WTC11 (cell line): Measurements from ENCODE around the gene MPND.

Source experiments
- CTCF ChIP-seq: fragments of 200-600 bp; IDR thresholded peaks from 2 replicates; pipeline ENCODE4 v1.8.0; 2022; ENCODE audit warnings: antibody characterized with exemption
- E2F5 ChIP-seq: sonication (generic); formaldehyde crosslinking; IDR thresholded peaks from 2 replicates; pipeline ENCODE4 v1.8.1; 2022; ENCODE audit warnings: mild to moderate bottlenecking, moderate library complexity, missing genetic modification reagents
- STAT6 ChIP-seq: sonication (generic); formaldehyde crosslinking; conservative IDR thresholded peaks from 2 replicates; pipeline ENCODE4 v1.8.1; 2023; ENCODE audit warnings: mild to moderate bottlenecking, low read depth, missing genetic modification reagents, moderate library complexity
- TEAD1 ChIP-seq: sonication (generic); formaldehyde crosslinking; IDR thresholded peaks from 2 replicates; pipeline ENCODE4 v1.8.0; 2022; ENCODE audit warnings: mild to moderate bottlenecking, missing genetic modification reagents
- TEAD4 ChIP-seq: sonication (generic); formaldehyde crosslinking; IDR thresholded peaks from 2 replicates; pipeline ENCODE4 v1.8.0; 2022; ENCODE audit warnings: mild to moderate bottlenecking, missing genetic modification reagents
- ZNF263 ChIP-seq: sonication (generic); formaldehyde crosslinking; IDR thresholded peaks from 2 replicates; pipeline ENCODE4 v1.8.1; 2022; ENCODE audit warnings: low read depth, mild to moderate bottlenecking, moderate library complexity, missing genetic modification reagents

- TF ChIP-seq STAT6 (CRISPR knock-in tag) (no peak), CTCF (no peak), TEAD4 (CRISPR knock-in tag) (no peak), E2F5 (CRISPR knock-in tag) (no peak), TEAD1 (no peak), ZNF263 (CRISPR knock-in tag) (no peak)
These were observed 29.0 kb downstream of the MPND start for GRCh38 chr19:4372165-4373012.
